Keratinocyte (primary cell): ENCODE results near the gene VCL.

Experiments used
- CTCF ChIP-seq, 3 experiments: IDR thresholded peaks in 1 of 3; conservative IDR thresholded peaks in 1 of 3; optimal IDR thresholded peaks in 1 of 3; 2 replicates in 2 of 3; 3 replicates in 1 of 3; pipeline versions ENCODE3 to v1.5.1; 2011; ENCODE audit warnings: low read length in 3 of 3, mild to moderate bottlenecking in 3 of 3, moderate library complexity in 2 of 3, control low read depth in 1 of 3, inconsistent platforms in 1 of 3; ENCODE audit not compliant: insufficient read depth in 2 of 3; ENCODE audit errors: extremely low read depth in 1 of 3
- EZH2 ChIP-seq: IDR thresholded peaks from one replicate; pipeline ENCODE4 v1.6.1; 2012; ENCODE audit warnings: inconsistent platforms, mild to moderate bottlenecking, low read length, moderate library complexity

- TF ChIP-seq CTCF (optimal IDR thresholded peaks at IDR 0.05 in 1 of 3, IDR thresholded peaks at IDR 0.05 in 1 of 3, conservative IDR thresholded peaks at IDR 0.05 in 1 of 3; ENCODE audit: extremely low read depth in 1 of 3, insufficient read depth in 2 of 3, low read length in 3 of 3) (no peak), EZH2 (no peak)
Observed at GRCh38 chr10:74049955-74050354, 52.0 kb downstream of the VCL start.
